Right ventricle myocardium superior (tissue), 1 donor: ENCODE results near the gene FARS2. TPM values are rescaled to one million over a fixed set of nuclear protein-coding genes. Genes with fewer than 3 reads are reported as not detected.

Source experiments
- ATAC-seq: fragments of 200-7000 bp; cut with Tn5 transposase; one replicate; pipeline ENCODE4 v1.9.1; 2020; ENCODE audit warnings: mild to moderate bottlenecking; ENCODE audit not compliant: poor library complexity
- DNase-seq: peaks from one replicate; pipeline ENCODE4 v3.0.0-alpha.2; 2020
- intact Hi-C: fragments of 100-400 bp; cut with DNase I; formaldehyde crosslinking; loops from one replicate; pipeline ENCODE4 v1.11.2; 2022
- long read RNA-seq: library from polyadenylated mRNA; unstranded; transcript quantifications from one replicate; pipeline ENCODE4 v2.0.0, GENCODE V29; 2021
- total RNA-seq: library from RNA; stranded (reverse); fragmentation: NEBNext Ultra II Directional; extraction: Animal tissue kit (Norgen Biotek cat#: 25700); gene quantifications from one replicate; pipeline ENCODE4 v1.2.1, GENCODE V29; 2021
- donor health status: DM: no; HTN: yes; CAD: no; lungs with severe emphysema.

FARS2 gene
- 20.8 TPM for total RNA-seq
- long read RNA-seq, transcript FARS2-201 (7 exons, 1,663 nt), result major isoform, 50 of 61 reads
- long read RNA-seq, partial matches to known transcripts, result 3 of 61 reads
- long read RNA-seq, other reads (novel, unspliced or antisense), result 8 of 61 reads

DNA sequence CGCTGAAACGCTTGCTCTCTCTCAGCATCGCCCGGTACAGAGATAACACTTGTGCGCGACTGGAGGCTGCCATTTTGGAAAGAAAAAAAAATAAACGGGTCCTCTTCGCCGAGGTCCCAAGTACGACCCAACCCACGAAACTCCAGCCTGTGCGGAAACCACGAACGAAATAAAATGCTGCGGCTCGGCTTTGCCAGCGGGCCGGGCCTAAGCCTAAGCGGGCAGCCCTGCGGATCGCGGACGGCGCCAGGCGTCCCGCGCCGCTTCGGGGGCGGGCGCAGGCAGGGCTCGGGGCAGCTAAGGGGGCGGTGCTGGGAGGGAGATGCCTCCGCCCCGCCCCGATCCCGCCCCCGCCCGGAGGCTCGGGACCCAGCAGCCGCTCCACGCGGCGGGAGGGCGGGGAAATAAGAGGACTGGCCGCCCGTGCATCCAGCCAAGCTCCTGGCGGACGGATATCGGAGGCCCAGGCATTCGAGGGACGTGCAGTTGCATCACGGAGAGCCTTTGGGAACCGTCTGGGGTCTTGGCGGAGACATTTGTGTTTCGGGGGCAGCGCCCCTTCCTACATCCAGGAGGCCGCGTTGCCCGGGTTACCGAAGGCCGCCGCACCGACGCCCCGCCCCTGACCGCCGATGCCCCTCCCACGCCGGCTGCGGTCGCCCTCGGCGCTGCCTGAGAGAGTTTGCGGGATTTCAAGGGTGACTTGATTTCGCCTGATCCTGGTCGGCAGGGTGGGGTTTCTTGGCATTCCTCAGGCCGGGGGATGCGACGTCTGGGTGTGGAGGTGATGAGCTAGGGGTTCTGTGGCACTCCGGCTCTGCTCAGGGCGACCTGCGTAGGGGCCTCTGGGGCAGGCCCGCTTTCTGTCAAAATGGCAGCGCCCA, at the start of gene FARS2, which contains the start of gene LYRM4:
Gene FARS2, plus strand, starts transcription at position 853 of the 884 bp plus-strand sequence.
Gene LYRM4, minus strand, starts transcription at position 290 of the 884 bp plus-strand sequence. Its CDS starts 217 bp downstream, at position 73.
- ATAC-seq, result peak; percentile 99
- intact Hi-C loops, result loop anchor here (5.0 kb wide), 1 partner anchor 119 kb away; no protein-coding TSS in a partner anchor

DNA sequence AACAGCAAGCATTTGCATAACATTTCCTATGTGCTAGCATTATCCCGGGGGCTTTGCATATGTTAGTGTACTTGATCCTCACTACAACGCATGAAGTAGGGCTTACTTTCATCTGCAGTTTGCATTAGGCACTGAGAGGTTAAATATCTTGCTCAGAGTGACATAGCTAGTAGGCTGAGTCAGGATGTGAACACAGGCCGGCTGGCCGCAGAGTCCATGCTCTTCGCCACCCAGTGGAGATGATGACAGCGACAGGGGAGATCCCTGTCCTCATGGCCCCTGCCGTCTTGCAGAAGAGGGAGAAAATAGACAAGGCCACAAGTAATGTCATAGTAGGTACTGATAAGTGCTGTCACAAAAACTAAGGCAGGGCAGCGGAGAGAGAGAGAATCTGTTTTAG, 47.5 kb upstream of the FARS2 start:
- DNase-seq (no peak), ATAC-seq (peak; percentile 81)
- intact Hi-C loops, result loop anchor here (10.0 kb wide), 1 partner anchor 69 kb away; no protein-coding TSS in a partner anchor

More for the DNA sequence above, at the start of gene FARS2, which contains the start of gene LYRM4:
- peak; percentile 95 for DNase-seq

- peak; percentile 61 for DNase-seq
- intact Hi-C loops, result loop anchor here (10.0 kb wide), 1 partner anchor 70 kb away; no protein-coding TSS in a partner anchor
- ATAC-seq, result peak; percentile 91
Measured at GRCh38 chr6:5214570-5215052, 46.7 kb upstream of the FARS2 start.

- intact Hi-C loops, result loop anchor here (10.0 kb wide), 1 partner anchor 70 kb away; no protein-coding TSS in a partner anchor
- ATAC-seq, result no peak
- no peak for DNase-seq
Measured at GRCh38 chr6:5215159-5215558, 46.2 kb upstream of the FARS2 start.

GRCh38 chr6:5215799-5216198, 45.5 kb upstream of the FARS2 start:
- ATAC-seq, result no peak
- DNase-seq, result no peak
- intact Hi-C loops, result loop anchor here (10.0 kb wide), 1 partner anchor 71 kb away; no protein-coding TSS in a partner anchor

DNA sequence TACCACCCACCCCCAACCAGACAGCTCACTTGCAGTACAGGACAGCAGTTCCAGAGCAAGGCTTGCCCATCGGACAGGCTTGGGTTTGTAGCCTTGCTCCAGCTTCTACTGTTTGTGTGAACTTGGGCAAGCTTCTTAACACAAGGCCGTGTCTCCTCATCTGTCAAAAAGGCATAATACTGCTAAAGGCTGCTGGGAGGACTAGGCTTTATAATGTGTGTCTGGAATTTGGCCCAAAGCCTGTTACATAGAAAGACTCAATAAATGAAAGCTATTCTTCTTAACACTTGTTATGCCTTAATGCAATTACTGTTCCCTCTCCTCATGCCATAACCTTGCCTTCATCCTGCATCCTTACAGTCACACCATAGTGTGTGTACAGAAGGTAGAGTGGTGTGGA, 44.0 kb upstream of the FARS2 start:
- intact Hi-C loops, result loop anchor here (10.0 kb wide), 1 partner anchor 73 kb away; no protein-coding TSS in a partner anchor
- DNase-seq (no peak), ATAC-seq (no peak)

- ATAC-seq, result no peak
- DNase-seq, result no peak
- intact Hi-C loops, result loop anchor here (10.0 kb wide), 1 partner anchor 74 kb away; no protein-coding TSS in a partner anchor
Measured at GRCh38 chr6:5219011-5219691, 42.2 kb upstream of the FARS2 start.

GRCh38 chr6:5220443-5220842, 40.9 kb upstream of the FARS2 start:
- intact Hi-C loops, result no loop called here
- ATAC-seq (no peak), DNase-seq (no peak)

DNA sequence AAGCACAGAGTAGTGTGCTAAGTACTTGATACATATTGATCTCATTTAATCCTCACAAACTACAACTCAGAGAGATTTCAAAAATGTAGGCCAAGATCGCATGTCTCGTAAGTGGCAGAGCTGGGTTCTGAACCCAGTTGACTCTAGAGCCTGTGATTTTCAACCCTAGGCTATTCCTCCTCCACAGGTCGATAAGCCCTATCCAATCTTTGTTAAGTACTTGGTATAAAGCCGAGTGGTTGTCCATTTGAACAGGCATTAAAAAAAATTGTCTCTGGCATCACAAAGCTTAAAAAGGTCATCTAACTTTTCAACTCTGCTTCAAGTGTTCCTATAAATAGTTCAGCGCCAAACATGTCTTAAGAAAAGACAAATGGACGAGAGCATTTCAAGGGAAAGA, 38.0 kb upstream of the FARS2 start:
- ATAC-seq (peak; percentile 66), DNase-seq (no peak)
- intact Hi-C loops, result no loop called here

- no peak for ATAC-seq
- intact Hi-C loops, result no loop called here
Measured at GRCh38 chr6:5229356-5229755, 32.0 kb upstream of the FARS2 start.

DNA sequence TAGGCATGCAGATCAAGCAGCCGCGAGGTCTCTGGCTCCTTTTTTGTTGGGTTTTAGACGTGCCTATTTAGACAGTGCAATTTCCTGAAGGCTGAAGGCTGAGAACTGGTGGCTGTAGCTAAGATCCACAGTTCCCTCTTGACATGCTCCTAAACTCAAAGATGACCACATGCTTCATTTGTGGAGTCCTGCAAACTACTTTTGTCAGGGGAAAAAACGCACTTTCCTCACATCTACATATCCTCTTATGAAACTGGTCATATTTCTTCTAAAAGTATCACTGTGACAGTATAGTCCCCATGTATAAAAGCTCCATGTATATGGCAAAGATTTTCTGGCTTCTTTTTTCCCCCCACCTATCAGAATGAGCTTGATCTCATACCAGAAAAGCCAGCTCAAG, 31.2 kb upstream of the FARS2 start:
- ATAC-seq (no peak), DNase-seq (no peak)
- intact Hi-C loops, result no loop called here

More at GRCh38 chr6:5229356-5229755, 32.0 kb upstream of the FARS2 start:
- DNase-seq, result no peak

DNA sequence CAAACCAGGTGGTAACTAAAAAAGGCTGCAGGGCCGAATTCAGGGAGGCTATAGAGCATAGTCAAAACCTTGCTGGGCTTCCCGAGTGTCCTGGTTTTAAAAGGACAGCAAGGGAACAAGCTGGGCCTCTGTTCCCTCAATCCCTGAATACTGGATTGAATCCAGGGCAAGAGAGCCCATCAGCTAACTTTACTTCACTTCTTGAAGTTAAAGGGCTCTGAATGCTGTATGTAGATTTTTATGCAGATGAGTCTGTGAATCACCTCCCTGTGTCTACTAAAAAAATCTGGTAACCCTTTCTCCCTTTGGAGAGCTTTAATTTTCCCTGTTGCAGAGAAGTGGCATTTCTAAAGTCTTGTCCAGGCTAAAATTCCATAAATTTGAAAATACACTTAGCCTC, 30.0 kb upstream of the FARS2 start:
- intact Hi-C loops, result no loop called here
- DNase-seq (no peak), ATAC-seq (no peak)

DNA sequence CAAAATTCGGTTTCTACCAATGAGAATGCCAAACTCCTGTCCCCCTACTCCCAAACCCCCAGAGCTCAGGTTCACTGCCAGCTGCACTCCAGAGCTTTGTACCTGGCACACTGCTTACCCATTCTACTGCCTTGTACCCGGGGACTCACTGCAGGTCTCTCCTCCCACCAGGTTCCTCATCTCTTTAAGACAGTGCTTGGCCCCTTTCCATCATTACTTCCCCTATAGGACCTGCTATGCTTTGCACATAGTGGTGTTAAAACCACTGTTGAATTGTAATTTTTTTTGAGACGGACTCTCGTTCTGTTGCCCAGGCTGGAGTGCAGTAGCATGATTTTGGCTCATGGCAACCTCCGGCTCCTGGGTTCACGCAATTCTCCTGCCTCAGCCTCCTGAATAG, 26.4 kb upstream of the FARS2 start:
- intact Hi-C loops, result no loop called here
- no peak for ATAC-seq
- DNase-seq, result no peak

DNA sequence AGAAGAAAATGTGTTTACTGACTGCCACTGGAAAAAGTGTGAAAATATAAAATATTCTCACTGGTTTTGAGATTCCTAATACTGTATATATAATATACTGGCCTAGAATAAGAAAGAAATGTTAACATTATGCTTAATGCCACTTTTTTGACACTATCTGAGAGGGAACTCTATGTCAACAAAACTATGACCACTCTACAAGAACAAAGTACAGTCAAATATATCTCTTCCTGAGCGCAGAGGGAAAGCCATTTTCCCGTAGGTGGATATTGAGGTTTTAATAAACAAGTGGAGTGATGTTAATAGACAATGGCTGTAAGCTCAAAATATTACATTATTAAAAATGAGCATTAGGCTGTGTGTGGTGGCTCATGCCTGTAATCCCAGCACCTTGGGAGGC, 25.5 kb upstream of the FARS2 start:
- intact Hi-C loops, result no loop called here

GRCh38 chr6:5237805-5238204, 23.5 kb upstream of the FARS2 start:
- ATAC-seq (no peak), DNase-seq (no peak)
- intact Hi-C loops, result no loop called here

More for the DNA sequence above, 25.5 kb upstream of the FARS2 start:
- DNase-seq (no peak), ATAC-seq (no peak)

GRCh38 chr6:5238336-5238735, 23.0 kb upstream of the FARS2 start:
- no peak for ATAC-seq
- intact Hi-C loops, result no loop called here

DNA sequence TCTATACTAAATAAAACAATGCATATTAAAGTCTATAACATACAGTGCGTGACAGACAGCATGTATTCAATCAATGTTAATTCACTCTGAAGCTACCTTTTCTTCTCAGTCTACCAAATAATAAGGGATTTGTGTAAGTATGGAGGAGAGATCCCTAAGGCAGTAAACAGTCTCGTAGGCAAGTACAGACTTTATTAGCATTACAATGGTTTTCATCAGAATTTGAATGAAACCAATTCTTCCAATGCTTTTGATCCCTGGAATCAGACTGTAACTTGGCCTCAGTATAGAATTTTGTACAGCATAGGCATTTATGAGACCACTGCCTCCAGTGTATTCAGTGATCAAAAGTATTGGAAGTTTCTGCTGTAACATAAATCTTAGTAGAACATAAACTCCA, 20.1 kb upstream of the FARS2 start:
- no peak for DNase-seq
- ATAC-seq, result no peak
- intact Hi-C loops, result no loop called here

More at GRCh38 chr6:5238336-5238735, 23.0 kb upstream of the FARS2 start:
- DNase-seq, result no peak

DNA sequence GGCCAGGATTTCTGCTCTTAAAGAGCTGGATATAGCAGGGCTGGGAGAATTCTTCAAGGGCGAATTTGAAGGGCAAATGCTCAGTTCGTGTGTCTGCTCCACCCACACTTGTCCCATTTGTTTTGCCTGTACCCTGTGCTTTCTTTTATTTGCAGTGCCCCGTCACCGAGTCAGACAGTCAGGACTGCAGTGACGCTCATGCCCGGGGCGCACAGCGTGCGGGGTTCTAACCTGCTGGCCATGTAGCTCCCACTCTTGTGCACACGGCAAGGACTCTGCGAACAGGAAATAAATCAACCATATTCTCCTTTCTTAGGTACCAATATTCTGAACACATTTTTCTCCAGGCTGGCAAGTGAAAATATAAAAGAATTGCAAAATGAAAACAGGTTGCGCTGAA, 18.2 kb upstream of the FARS2 start:
- ATAC-seq, result no peak
- intact Hi-C loops, result no loop called here

More for the DNA sequence above, 18.2 kb upstream of the FARS2 start:
- DNase-seq, result no peak
